Thoracic aorta (tissue), 2 donors: ENCODE data around the gene EXOC4. TPM values are rescaled to one million over a fixed set of nuclear protein-coding genes. Genes with fewer than 3 reads are reported as not detected.

Experiments
- ATAC-seq: fragments of 150-250 bp; one replicate; pipeline ENCODE4 v1.8.0; 2017; ENCODE audit warnings: low read depth; ENCODE audit not compliant: insufficient number of reproducible peaks, low FRiP score
- DNase-seq: peaks from one replicate; pipeline ENCODE4 v3.0.0-alpha.2; 2020; ENCODE audit warnings: low spot score
- H3K27ac ChIP-seq, 2 donors: fragments of 200-600 bp; sonication (generic); 1 replicate in 1 of 2; 2 replicates in 1 of 2; pipeline ENCODE4 v1.5.1; 2016; ENCODE audit warnings: mild to moderate bottlenecking in 2 of 2, moderate library complexity in 2 of 2
- H3K27me3 ChIP-seq: fragments of 200-600 bp; sonication (generic); replicated peaks from 2 replicates; pipeline ENCODE4 v1.6.0; 2016; ENCODE audit warnings: mild to moderate bottlenecking; ENCODE audit not compliant: insufficient read depth
- H3K36me3 ChIP-seq: fragments of 200-600 bp; sonication (generic); one replicate; pipeline ENCODE4 v1.5.1; 2016
- H3K4me1 ChIP-seq, 2 donors: fragments of 200-600 bp; sonication (generic); 1 replicate in 1 of 2; 2 replicates in 1 of 2; pipeline versions ENCODE4 v1.5.1 to v1.6.0; 2016; ENCODE audit warnings: low read depth in 2 of 2, mild to moderate bottlenecking in 1 of 2; ENCODE audit not compliant: control insufficient read depth in 1 of 2
- H3K4me3 ChIP-seq: fragments of 200-600 bp; sonication (generic); 2 replicates; pipeline ENCODE4 v1.5.1; 2016; ENCODE audit warnings: mild to moderate bottlenecking
- H3K9me3 ChIP-seq: fragments of 200-600 bp; sonication (generic); 2 replicates; pipeline ENCODE4 v1.5.1; 2016
- CTCF ChIP-seq: fragments of 200-600 bp; sonication (generic); IDR thresholded peaks from one replicate; pipeline ENCODE4 v1.5.1; 2019; ENCODE audit warnings: antibody characterized with exemption
- total RNA-seq, 2 donors: library from RNA; depleted of rRNA; stranded (reverse); fragments of >200 nt; gene quantifications; one replicate each; pipeline versions ENCODE4 v1.1.0 to v1.2.3, GENCODE V29; 2016

The EXOC4 gene
- total RNA-seq, 2 donors from 2014 or later: 65.3 to 72.8 TPM

DNA sequence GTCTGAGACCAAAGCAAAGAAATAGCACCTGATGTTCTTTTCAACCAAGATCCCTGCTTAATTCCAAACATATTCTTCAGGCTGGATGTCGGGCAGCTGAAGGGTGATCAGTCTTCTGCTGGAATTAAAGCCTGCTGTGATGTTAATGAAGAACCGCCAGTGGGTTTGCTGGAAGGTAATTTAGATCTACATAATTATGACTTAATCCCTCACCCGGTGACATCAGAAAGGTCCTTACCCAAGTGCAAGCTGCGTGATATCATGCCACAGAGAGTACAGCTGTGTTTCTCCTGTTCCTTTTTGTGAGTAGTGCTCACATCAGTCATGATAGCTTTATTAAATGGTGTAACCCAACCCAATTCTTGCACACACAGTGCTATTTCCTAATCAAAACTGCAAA lies 845.2 kb downstream of the EXOC4 start:
- H3K36me3 ChIP-seq: no peaks in the 10 kb centered on the region
- H3K27me3 ChIP-seq: no peaks in the 10 kb centered on the region
- DNase-seq (no peak), ATAC-seq (no peak)
- H3K4me1 ChIP-seq: no peaks in the 10 kb centered on the region
- no peak overlapping the region for H3K27ac ChIP-seq
- H3K4me3 ChIP-seq: no peak overlapping the region
- TF ChIP-seq CTCF: no peak
- H3K9me3 ChIP-seq: no peaks in the 10 kb centered on the region

DNA sequence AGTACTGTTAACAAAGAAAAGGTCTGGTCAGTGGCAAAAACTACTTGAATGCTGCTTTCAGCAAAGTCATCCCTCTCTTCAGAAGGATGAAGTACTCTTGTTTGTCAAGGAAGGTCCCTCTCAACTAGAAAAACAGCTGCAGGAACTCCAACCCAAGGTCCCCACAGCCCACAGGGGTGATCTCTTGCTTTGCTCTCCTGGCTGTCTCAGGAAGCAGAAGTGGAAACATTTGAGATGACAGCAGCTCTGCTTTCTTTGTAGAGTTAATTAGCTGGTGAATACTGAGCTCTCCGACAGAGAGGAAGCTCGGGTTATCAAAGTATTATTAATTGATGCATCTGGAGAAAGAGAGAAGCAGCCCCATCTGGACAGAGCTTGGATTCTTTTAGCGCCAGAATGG lies 848.8 kb downstream of the EXOC4 start:
- Histone ChIP-seq H3K4me1 (no peaks in the 10 kb centered on the region), H3K27ac (no peak overlapping the region), H3K9me3 (no peaks in the 10 kb centered on the region), H3K4me3 (no peak overlapping the region), H3K27me3 (no peaks in the 10 kb centered on the region), H3K36me3 (no peaks in the 10 kb centered on the region)
- TF ChIP-seq CTCF: no peak
- ATAC-seq: no peak
- DNase-seq: no peak

DNA sequence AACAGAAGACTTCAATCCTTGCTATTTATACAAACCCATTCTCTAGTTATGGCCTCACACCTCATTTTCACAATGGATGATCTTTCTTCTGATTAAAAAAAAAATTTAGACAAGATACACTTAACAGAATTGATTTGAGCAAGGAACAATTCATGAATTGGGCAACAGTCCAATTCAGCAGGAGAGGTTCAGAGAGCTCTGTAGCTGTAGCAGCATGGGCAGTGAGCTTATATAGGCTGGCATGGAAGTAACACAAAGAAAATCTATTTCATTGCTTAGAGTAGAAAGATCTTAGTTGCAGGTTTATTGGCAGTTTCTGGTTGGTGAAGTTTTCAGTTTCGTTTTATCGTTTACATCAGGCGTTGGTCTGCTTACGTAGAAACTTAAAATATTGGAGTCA lies 851.3 kb downstream of the EXOC4 start:
- Histone ChIP-seq H3K4me1 (no peaks in the 10 kb centered on the region), H3K27me3 (no peaks in the 10 kb centered on the region), H3K4me3 (no peak overlapping the region), H3K36me3 (no peaks in the 10 kb centered on the region), H3K27ac (no peak overlapping the region), H3K9me3 (no peaks in the 10 kb centered on the region)
- ATAC-seq: no peak
- TF ChIP-seq CTCF: no peak
- no peak for DNase-seq

- TF ChIP-seq CTCF: no peak
- no peaks in the 10 kb centered on the region for H3K4me1 ChIP-seq
Measured at GRCh38 chr7:134105841-134106240, 853.0 kb downstream of the EXOC4 start.

GRCh38 chr7:134108802-134109201 lies 855.9 kb downstream of the EXOC4 start:
- DNase-seq (no peak), ATAC-seq (no peak)
- Histone ChIP-seq H3K27me3 (no peaks in the 10 kb centered on the region), H3K4me1 (no peaks in the 10 kb centered on the region), H3K36me3 (no peaks in the 10 kb centered on the region), H3K9me3 (no peaks in the 10 kb centered on the region), H3K27ac (no peak overlapping the region), H3K4me3 (no peak overlapping the region)
- TF ChIP-seq CTCF: no peak

More at GRCh38 chr7:134105841-134106240, 853.0 kb downstream of the EXOC4 start:
- no peak overlapping the region for H3K27ac ChIP-seq
- H3K36me3 ChIP-seq: no peaks in the 10 kb centered on the region
- H3K9me3 ChIP-seq: no peaks in the 10 kb centered on the region
- H3K4me3 ChIP-seq: no peak overlapping the region
- H3K27me3 ChIP-seq: no peaks in the 10 kb centered on the region
- ATAC-seq (no peak), DNase-seq (no peak)
